ENCODE results near the gene LDLRAD2. TPM values are rescaled to one million over a fixed set of nuclear protein-coding genes. Genes with fewer than 3 reads are reported as not detected.

The LDLRAD2 gene
- total RNA-seq, 1 experiment from 2014 or later = not detected

- ATAC-seq (no peak), DNase-seq (ENCODE audit: low read depth, low spot score) (no peak)
- Histone ChIP-seq H4K20me1 (ENCODE audit: insufficient read depth) (no peaks in the 10 kb centered on the region), H3K4me1 (ENCODE audit: control insufficient read depth in 1 of 2, insufficient read depth in 2 of 2, low read length in 2 of 2) (peaks cover 11 to 23% of the 10 kb centered on the region in 2 experiments; a peak in 3 of 4 replicates), H2AFZ (ENCODE audit: low read depth, low read length, poor library complexity, severe bottlenecking) (no peak overlapping the region), H3K4me2 (ENCODE audit: low read length) (no peak overlapping the region), H3K9me2 (ENCODE audit: insufficient read depth) (no peaks in the 10 kb centered on the region), H3K27me3 (ENCODE audit: insufficient read depth, low read length) (no peaks in the 10 kb centered on the region), H3K9ac (ENCODE audit: low read length) (no peak overlapping the region), H3K36me3 (ENCODE audit: control insufficient read depth in 1 of 2, insufficient read depth in 2 of 2, low read length in 2 of 2) (no peaks in the 10 kb centered on the region), H3K9me3 (ENCODE audit: control insufficient read depth in 1 of 2, insufficient read depth in 1 of 2, low read depth in 1 of 2, low read length in 2 of 2) (no peaks in the 10 kb centered on the region), H3K79me2 (ENCODE audit: insufficient read depth, low read length) (no peaks in the 10 kb centered on the region), H3K4me3 (replicated peaks in 1 of 2; ENCODE audit: low read depth in 1 of 2, low read length in 2 of 2) (no peak overlapping the region), H3K27ac (ENCODE audit: low read depth, low read length) (no peak overlapping the region)
- CTCF ChIA-PET = no interaction called here
- intact Hi-C loops (cut with micrococcal nuclease) = no loop called here
- RAD21 ChIA-PET (ENCODE audit: low non-redundant PET in 1 of 2, low total read pairs in 2 of 2, uncharacterized antibody in 2 of 2, unreplicated experiment in 2 of 2) = no interaction called here
- BruUV-seq (replicated peaks) = no TSS peak
- TF ChIP-seq JUND (IDR thresholded peaks at IDR 0.05) (no peak), SRF (IDR thresholded peaks at IDR 0.05; ENCODE audit: low read depth) (no peak), ELF1 (IDR thresholded peaks at IDR 0.05; ENCODE audit: borderline replicate concordance, low read depth) (no peak), POLR2A (IDR thresholded peaks at IDR 0.05; ENCODE audit: borderline replicate concordance, extremely low read depth, insufficient read depth, insufficient read length) (no peak), YY1 (IDR thresholded peaks at IDR 0.05; ENCODE audit: extremely low read depth, insufficient replicate concordance, low read depth, low read length) (no peak), ZNF274 (IDR thresholded peaks at IDR 0.05; ENCODE audit: low read depth, low read length) (no peak), POLR2AphosphoS5 (IDR thresholded peaks at IDR 0.05; ENCODE audit: low read depth, low read length) (no peak), ZFX (IDR thresholded peaks at IDR 0.05) (no peak), CBX3 (IDR thresholded peaks at IDR 0.05; ENCODE audit: low read depth) (no peak), RAD21 (IDR thresholded peaks at IDR 0.05; ENCODE audit: low read depth) (no peak), SP1 (IDR thresholded peaks at IDR 0.05; ENCODE audit: low read depth) (no peak), ZBTB33 (IDR thresholded peaks at IDR 0.05; ENCODE audit: extremely low read depth, insufficient replicate concordance, low read length) (no peak), REST (IDR thresholded peaks at IDR 0.05; ENCODE audit: low read depth) (no peak), CTCF (IDR thresholded peaks at IDR 0.05 in 2 of 3, conservative IDR thresholded peaks at IDR 0.05 in 1 of 3; ENCODE audit: borderline replicate concordance in 1 of 3, insufficient read depth in 1 of 3, low read depth in 2 of 3, low read length in 2 of 3) (no peak), SIN3A (IDR thresholded peaks at IDR 0.05; ENCODE audit: low read depth) (no peak), TCF7L2 (IDR thresholded peaks at IDR 0.05; ENCODE audit: borderline replicate concordance, extremely low read depth, insufficient read depth, insufficient read length) (no peak), EZH2 (IDR thresholded peaks at IDR 0.05) (no peak), FOSL1 (IDR thresholded peaks at IDR 0.05; ENCODE audit: low read depth) (no peak), CEBPB (IDR thresholded peaks at IDR 0.05; ENCODE audit: low read depth) (no peak), ATF3 (IDR thresholded peaks at IDR 0.05) (no peak)
- POLR2A ChIA-PET = no interaction called here
These were observed 8.7 kb downstream of the LDLRAD2 start for GRCh38 chr1:21820597-21821232.

All from HCT116 (cell line).